Activated naive CD8-positive, alpha-beta T cell treated with anti-CD3 and anti-CD28 coated beads, Interleukin-2, amount 50 U/mL, for 16 hours (primary cell): Measurements from ENCODE around the gene COX7A2L.
A peak's percentile ranks its signal among the peaks of the same experiment; 100 is the strongest.
"Not testable (repeated sequence)": the region's sequence is repeated elsewhere in the genome, so short reads cannot be mapped to it uniquely, and the experiment has no call there.

ENCODE experiments used
- DNase-seq: peaks from one replicate; pipeline ENCODE4 v3.0.0-alpha.2; 2020; ENCODE audit warnings: low read depth, low spot score

The COX7A2L gene

DNA sequence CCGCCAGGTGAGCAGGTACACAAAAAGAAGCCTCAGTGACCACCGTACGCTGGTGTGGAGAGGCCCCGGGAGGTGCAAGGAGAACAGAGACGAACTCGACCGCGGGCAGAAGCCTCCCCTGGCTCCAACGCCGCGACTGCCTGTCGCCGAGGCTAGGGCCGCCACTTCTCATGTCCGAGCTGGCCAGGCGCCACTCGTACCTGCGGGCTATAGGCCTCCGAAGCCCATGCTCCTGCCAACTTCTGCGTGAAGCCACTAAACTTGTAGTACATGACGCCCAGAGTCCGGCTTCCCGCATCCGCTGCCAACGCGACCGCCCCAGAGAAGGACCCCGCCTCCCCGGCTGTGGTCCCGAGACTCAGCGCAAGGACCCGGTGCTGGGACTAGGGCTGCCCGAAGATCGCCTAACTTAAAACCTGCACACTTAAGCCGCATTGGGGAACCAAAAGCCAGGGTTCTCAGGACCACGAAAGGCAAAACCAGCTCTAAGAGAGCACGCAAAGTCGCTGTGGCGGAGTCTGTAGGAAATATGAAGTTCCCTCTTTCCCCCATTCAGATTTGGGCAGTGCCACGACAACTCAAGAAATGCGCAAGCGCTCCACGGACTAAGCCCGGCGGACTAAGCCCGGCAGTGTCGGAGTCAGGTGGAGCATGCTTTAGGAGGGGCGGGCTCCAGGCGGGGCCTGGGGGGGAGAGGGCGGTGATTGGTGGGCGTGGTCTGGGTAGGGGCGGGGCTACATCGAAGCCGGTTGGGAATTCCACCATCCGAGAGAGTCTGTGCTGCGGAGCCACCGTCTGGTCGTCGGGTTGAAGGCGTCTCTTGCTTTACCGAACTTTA, at the start of gene COX7A2L:
COX7A2L (minus strand) TSS at position 328 of the 838 bp plus-strand sequence; CDS start at position 272, 56 bp downstream.
- peak; percentile 88 for DNase-seq

DNA sequence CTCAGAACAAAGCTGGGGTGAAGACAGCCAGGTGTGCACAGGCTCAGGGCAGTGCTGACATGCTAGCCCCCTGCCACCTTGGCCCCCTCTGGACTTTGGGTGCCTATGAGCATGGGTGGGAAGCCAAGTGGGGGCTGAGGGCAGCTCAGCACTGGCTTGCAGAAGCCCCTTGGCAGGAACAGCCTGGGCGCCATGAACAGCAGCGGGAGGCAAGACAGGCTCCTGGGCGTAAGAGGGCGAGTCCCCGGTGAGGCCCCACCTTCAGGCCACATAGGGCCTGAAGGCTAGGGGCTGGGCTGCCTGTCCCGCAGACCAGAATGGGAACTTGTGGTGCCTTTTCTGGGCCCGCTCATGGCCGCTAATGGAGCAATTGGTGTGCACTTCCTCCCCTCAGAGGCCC, 47.0 kb upstream of the COX7A2L start:
- DNase-seq = no peak

GRCh38 chr2:42407476-42407875, 46.5 kb upstream of the COX7A2L start:
- DNase-seq = no peak

- no peak for DNase-seq
Measured at GRCh38 chr2:42404676-42405075, 43.7 kb upstream of the COX7A2L start.

GRCh38 chr2:42401773-42402172, 40.8 kb upstream of the COX7A2L start:
- DNase-seq = no peak

DNA sequence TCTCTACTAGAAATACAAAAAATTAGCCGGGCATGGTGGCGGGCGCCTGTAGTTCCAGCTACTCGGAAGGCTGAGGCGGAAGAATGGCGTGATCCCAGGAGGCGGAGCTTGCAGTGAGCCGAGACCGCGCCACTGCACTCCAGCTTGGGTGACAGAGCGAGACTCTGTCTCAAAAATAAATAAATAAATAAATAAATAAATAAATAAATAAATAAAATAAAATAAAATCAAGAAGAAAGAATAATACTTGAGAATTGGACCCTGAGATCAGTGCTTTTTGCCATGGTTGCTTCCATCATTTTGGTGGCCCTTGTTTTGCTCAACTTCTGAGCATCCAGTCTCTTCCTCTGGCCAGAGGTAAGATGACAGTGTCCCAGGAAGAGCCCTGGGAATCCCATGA, 37.0 kb upstream of the COX7A2L start:
- not testable (repeated sequence) for DNase-seq

DNA sequence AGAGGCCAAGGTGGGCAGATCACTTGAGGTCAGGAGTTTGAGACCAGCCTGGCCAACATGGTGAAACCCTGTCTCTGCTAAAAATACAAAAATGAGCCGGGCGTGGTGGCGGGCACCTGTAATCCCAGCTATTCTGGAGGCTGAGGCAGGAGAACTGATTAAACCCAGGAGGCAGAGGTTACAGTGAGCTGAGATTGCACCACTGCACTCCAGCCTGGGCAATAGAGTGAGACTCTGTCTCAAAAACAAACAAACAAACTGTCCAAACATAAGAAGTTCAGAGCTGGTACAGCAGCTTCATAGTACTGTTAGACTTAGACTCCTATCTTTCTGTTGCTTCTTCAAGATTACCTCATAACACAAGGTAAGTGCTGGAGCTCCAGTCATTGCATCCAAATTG, 32.3 kb upstream of the COX7A2L start:
- DNase-seq = not testable (repeated sequence)

DNA sequence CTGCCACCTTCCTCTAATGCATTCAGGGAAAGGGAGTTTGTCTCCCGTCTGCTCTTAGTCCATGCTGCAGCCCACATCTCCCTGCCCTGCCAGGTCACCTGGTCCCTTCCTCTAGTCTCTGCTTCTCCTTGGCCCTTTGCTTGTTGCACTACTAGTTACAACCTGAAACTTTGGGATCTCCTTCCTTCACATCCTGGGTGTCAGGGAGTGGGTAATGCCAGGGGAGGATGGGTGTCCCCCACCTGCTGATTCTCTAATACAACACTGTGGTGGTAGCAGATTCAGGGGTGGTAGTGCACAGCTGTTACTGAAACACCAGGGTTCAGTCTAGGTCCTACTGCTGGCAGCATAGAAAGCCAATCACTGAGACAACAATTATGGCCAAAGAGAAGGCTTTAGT, 31.2 kb upstream of the COX7A2L start:
- DNase-seq = no peak

DNA sequence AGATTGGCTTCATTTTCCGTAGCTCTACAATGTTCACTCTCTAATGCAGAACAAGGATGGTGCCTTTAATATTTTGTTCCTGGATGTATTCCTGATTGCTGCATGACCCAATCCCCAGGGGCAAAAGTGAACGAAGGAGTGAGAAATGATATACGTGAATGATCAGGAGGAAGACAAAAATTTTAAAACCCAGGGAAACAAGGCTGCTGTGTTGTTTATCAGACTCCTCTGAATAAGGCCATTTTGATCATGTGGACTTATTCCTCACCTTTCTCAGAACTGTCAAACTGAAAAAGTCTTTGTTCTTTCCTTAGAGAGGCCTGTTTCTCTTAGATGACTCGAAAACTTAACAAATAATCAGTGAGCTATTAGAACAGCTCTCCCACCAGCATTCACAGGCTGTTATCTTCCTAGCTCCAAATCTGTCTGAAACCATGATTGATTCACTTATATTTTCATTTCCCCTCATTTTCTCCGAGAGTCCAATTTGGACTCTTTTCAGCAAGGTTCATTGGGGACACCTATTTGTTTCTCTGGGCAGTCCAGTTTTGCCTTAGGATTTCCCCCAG, 29.5 kb upstream of the COX7A2L start:
- DNase-seq = no peak

- no peak for DNase-seq
Measured at GRCh38 chr2:42386682-42387081, 25.7 kb upstream of the COX7A2L start.

DNA sequence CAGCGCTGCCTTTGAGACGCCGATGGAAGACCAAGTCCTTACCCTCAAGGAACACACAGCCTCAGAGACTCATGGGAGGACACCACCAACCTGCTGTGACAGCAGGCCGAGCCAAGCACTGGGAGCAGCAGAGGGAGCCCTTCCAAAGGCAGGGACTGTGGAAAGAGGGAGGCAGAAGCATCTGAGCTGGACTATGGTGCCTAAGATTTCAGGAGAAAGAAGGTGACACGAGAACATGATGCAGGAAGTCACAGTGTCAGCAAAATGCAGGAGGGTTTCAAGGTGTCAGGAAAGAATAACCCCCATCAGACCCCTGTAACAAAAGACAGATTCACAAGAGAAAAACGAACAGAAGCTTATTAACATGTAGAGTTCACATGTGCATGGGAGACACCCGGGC, 24.2 kb upstream of the COX7A2L start:
- DNase-seq = no peak

GRCh38 chr2:42383855-42384530, 23.0 kb upstream of the COX7A2L start:
- no peak for DNase-seq

DNA sequence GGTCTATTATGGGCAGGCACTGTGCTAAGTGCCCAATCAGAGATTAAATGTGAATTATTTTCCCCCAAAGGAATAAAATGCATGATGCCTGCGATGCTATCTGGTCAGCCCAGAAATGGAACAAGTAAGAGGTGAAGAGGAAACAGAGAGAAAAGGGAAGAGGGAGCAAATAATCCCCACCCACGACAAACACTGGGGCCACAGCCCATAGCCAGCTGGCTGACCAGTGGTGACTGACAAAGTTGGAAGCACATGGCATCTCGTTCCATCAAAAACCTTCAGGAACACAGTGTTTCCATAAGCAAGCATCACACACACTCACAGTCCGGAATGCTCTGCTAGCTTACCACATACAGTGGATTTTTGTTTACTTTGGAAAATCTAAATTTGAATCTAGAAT, 21.1 kb upstream of the COX7A2L start:
- no peak for DNase-seq

DNA sequence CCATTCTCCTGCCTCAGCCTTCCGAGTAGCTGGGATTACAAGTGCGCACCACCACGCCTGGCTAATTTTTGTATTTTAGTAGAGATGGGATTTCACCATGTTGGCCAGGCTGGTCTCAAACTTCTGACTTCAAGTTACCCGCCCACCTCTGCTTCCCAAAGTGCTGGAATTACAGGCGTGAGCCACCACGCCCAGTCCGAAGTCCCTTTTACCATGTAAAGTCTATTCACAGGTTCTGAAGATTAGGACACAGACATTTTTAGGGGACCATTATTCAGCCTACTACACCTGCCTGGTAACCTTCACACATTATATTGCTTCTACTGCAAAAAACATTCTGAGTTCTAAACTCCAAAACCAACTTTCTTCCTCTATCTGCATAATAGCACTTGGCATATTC, 19.0 kb upstream of the COX7A2L start:
- DNase-seq = not testable (repeated sequence)

DNA sequence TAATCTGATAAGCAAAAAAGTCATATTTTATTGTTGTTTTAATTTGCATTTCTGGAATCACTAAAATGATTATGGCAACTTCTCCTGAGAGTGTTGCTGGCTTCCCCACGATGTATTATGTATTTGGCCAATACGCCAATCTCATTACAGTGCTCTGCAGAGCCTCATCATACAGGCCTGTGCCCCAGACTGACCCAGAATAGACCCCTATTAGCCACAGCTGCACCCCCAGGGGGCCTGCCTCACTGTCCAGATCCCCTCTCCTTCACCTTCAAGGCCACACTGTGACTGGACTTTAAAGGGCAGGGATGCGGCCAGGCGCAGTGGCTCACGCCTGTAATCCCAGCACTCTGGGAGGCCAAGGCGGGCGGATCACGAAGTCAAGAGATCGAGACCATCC, 17.4 kb upstream of the COX7A2L start:
- DNase-seq = no peak

GRCh38 chr2:42376758-42377157, 15.7 kb upstream of the COX7A2L start:
- DNase-seq = no peak

- DNase-seq = no peak
Measured at GRCh38 chr2:42372474-42373200, 11.6 kb upstream of the COX7A2L start.

GRCh38 chr2:42371611-42372473, 10.8 kb upstream of the COX7A2L start:
- no peak for DNase-seq

- DNase-seq = no peak
Measured at GRCh38 chr2:42369532-42370229, 8.7 kb upstream of the COX7A2L start.

DNA sequence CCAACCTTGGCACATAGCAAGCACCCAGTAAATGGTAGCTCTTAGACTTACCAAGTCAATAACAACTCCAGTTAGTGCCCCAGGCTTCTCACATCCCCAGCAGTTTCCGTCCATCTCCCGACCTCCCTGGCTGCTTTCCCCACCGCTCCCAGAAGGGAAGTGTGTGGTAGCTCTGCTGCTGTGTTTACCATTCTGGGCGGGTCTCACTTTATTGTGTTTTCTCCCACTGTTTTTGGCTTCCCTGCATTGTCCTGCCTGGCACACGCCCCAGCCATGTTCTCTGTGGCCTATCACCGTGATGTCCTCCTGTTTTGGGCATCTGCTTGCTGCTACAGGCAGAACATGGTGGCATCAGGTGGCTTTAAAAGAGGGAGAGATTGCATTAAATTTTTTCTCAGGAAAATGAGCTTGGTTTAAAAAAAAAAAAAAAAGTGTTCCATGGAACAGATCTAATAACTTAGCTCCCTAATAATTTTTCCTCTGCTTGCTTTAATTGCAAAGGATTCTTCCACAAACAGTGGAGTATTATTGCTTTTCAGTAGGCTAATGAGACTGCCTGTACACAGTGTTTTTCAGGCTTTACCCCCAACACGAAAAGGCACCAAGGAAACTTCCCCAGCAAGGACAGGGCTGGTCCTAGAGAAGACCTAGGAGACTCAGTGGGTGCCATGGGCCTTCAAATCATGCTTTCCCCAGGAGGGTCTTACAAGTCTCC, 8.0 kb upstream of the COX7A2L start:
- DNase-seq = no peak
